GM23338 (cell line): ENCODE results near the gene KAT2B.

ENCODE experiments used
- CREB1 ChIP-seq: fragments of 250-450 bp; sonication (Bioruptor Pico); IDR thresholded peaks from 2 replicates; pipeline ENCODE4 v1.5.0; 2020; ENCODE audit warnings: low read depth, mild to moderate bottlenecking, moderate library complexity
- POLR2AphosphoS5 ChIP-seq: IDR thresholded peaks from 2 replicates; pipeline ENCODE4 v1.6.1; 2016; ENCODE audit warnings: antibody characterized with exemption, low read depth
- REST ChIP-seq: IDR thresholded peaks from one replicate; pipeline ENCODE4 v1.6.1; 2018; ENCODE audit warnings: antibody characterized with exemption; ENCODE audit not compliant: unreplicated experiment
- TF ChIP-seq, protein P1 (sequence below), 2 experiments: fragments of 200-600 bp in 1 of 2; sonication (generic) in 1 of 2; conservative IDR thresholded peaks; 2 replicates each; pipeline versions ENCODE4 v1.5.1 to v1.6.1; 2016 to 2017; ENCODE audit warnings: antibody characterized with exemption in 2 of 2, low read depth in 2 of 2, mild to moderate bottlenecking in 2 of 2, moderate library complexity in 1 of 2

GRCh38 chr3:20099060-20099459, 58.8 kb downstream of the KAT2B start:
- TF ChIP-seq CREB1 (CRISPR knock-in tag) (no peak), POLR2AphosphoS5 (no peak), REST (no peak)
- TF ChIP-seq, protein P1, sequence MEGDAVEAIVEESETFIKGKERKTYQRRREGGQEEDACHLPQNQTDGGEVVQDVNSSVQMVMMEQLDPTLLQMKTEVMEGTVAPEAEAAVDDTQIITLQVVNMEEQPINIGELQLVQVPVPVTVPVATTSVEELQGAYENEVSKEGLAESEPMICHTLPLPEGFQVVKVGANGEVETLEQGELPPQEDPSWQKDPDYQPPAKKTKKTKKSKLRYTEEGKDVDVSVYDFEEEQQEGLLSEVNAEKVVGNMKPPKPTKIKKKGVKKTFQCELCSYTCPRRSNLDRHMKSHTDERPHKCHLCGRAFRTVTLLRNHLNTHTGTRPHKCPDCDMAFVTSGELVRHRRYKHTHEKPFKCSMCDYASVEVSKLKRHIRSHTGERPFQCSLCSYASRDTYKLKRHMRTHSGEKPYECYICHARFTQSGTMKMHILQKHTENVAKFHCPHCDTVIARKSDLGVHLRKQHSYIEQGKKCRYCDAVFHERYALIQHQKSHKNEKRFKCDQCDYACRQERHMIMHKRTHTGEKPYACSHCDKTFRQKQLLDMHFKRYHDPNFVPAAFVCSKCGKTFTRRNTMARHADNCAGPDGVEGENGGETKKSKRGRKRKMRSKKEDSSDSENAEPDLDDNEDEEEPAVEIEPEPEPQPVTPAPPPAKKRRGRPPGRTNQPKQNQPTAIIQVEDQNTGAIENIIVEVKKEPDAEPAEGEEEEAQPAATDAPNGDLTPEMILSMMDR (conservative IDR thresholded peaks at IDR 0.05; ENCODE audit: low read depth in 2 of 2), result no peak
